ENCODE results near the gene MYF6.

- TF ChIP-seq EZH2 (IDR thresholded peaks at IDR 0.05; ENCODE audit: borderline replicate concordance) (no peak), CTCF (IDR thresholded peaks at IDR 0.05; ENCODE audit: poor library complexity) (no peak)
These were observed 42.0 kb downstream of the MYF6 start for GRCh38 chr12:80749456-80749855.
